NB4 (cell line): ENCODE results near the gene REPS2.

Source experiments
- DNase-seq: peaks from one replicate; pipeline ENCODE4 v3.0.0; 2010; ENCODE audit warnings: low read depth
- H3K4me3 ChIP-seq: one replicate; pipeline ENCODE4 v1.5.1; 2011; ENCODE audit warnings: mild to moderate bottlenecking, low read depth, low read length, moderate library complexity
- CTCF ChIP-seq: IDR thresholded peaks from one replicate; pipeline ENCODE4 v1.5.1; 2012; ENCODE audit warnings: low read depth, low read length
- MAX ChIP-seq: IDR thresholded peaks from 2 replicates; pipeline ENCODE4 v1.6.1; 2011; ENCODE audit warnings: low read depth, low read length
- MYC ChIP-seq: IDR thresholded peaks from 2 replicates; pipeline ENCODE4 v1.6.1; 2011; ENCODE audit warnings: low read depth, low read length
- POLR2A ChIP-seq: IDR thresholded peaks from 2 replicates; pipeline ENCODE4 v1.6.1; 2011; ENCODE audit warnings: mild to moderate bottlenecking; ENCODE audit not compliant: insufficient read length; ENCODE audit errors: extremely low read depth

The REPS2 gene

GRCh38 chrX:17009856-17010625 is 63.6 kb downstream of the REPS2 start:
- no peak overlapping the region for H3K4me3 ChIP-seq
- no peak for DNase-seq
- TF ChIP-seq POLR2A = no peak

GRCh38 chrX:17012465-17012864 is 66.0 kb downstream of the REPS2 start:
- DNase-seq = no peak
- TF ChIP-seq CTCF = no peak
- H3K4me3 ChIP-seq = no peak overlapping the region

GRCh38 chrX:17014216-17014615 is 67.8 kb downstream of the REPS2 start:
- TF ChIP-seq POLR2A (no peak), CTCF (no peak), MAX (no peak), MYC (no peak)
- no peak overlapping the region for H3K4me3 ChIP-seq
- no peak for DNase-seq

GRCh38 chrX:17017134-17017533 is 70.7 kb downstream of the REPS2 start:
- no peak overlapping the region for H3K4me3 ChIP-seq
- no peak for DNase-seq
- TF ChIP-seq POLR2A (no peak), MAX (no peak), CTCF (no peak), MYC (no peak)

- H3K4me3 ChIP-seq = no peak overlapping the region
- TF ChIP-seq CTCF (no peak), POLR2A (no peak), MAX (no peak), MYC (no peak)
- no peak for DNase-seq
Observed at GRCh38 chrX:17020356-17020755, 73.9 kb downstream of the REPS2 start.

GRCh38 chrX:17020851-17021821 is 74.7 kb downstream of the REPS2 start:
- no peak overlapping the region for H3K4me3 ChIP-seq
- no peak for DNase-seq
- TF ChIP-seq POLR2A (no peak), MYC (no peak), MAX (no peak)
